ENCODE measurements around the gene KIF26B.

The KIF26B gene

GRCh38 chr1:245337829-245338484 lies 183.2 kb downstream of the KIF26B start:
- in situ Hi-C loops (cut with HindIII; ENCODE audit: low sequenced_read_pairs), result no loop called here
- DNase-seq (ENCODE audit: low read depth), result no peak
- TF ChIP-seq CTCF (IDR thresholded peaks at IDR 0.05; ENCODE audit: low read depth, low read length, missing control alignments), result no peak
- H3K4me3 ChIP-seq (ENCODE audit: low read depth, low read length), result no peak overlapping the region

- no peak for DNase-seq (ENCODE audit: low read depth)
- no peak for TF ChIP-seq CTCF (IDR thresholded peaks at IDR 0.05; ENCODE audit: low read depth, low read length, missing control alignments)
- in situ Hi-C loops (cut with HindIII; ENCODE audit: low sequenced_read_pairs), result no loop called here
- no peak overlapping the region for H3K4me3 ChIP-seq (ENCODE audit: low read depth, low read length)
Observed at GRCh38 chr1:245338485-245338877, 183.7 kb downstream of the KIF26B start.

GRCh38 chr1:245341743-245342142 lies 187.0 kb downstream of the KIF26B start:
- in situ Hi-C loops (cut with HindIII; ENCODE audit: low sequenced_read_pairs), result no loop called here
- no peak for TF ChIP-seq CTCF (IDR thresholded peaks at IDR 0.05; ENCODE audit: low read depth, low read length, missing control alignments)
- no peak for DNase-seq (ENCODE audit: low read depth)
- no peak overlapping the region for H3K4me3 ChIP-seq (ENCODE audit: low read depth, low read length)

GRCh38 chr1:245345191-245345884 lies 190.6 kb downstream of the KIF26B start:
- no peak overlapping the region for H3K4me3 ChIP-seq (ENCODE audit: low read depth, low read length)
- in situ Hi-C loops (cut with HindIII; ENCODE audit: low sequenced_read_pairs), result no loop called here
- TF ChIP-seq CTCF (IDR thresholded peaks at IDR 0.05; ENCODE audit: low read depth, low read length, missing control alignments), result no peak
- DNase-seq (ENCODE audit: low read depth), result no peak

- H3K4me3 ChIP-seq (ENCODE audit: low read depth, low read length), result no peak overlapping the region
- in situ Hi-C loops (cut with HindIII; ENCODE audit: low sequenced_read_pairs), result no loop called here
- TF ChIP-seq CTCF (IDR thresholded peaks at IDR 0.05; ENCODE audit: low read depth, low read length, missing control alignments), result no peak
- DNase-seq (ENCODE audit: low read depth), result no peak
Observed at GRCh38 chr1:245348626-245349025, 193.8 kb downstream of the KIF26B start.

- DNase-seq (ENCODE audit: low read depth), result no peak
- no peak overlapping the region for H3K4me3 ChIP-seq (ENCODE audit: low read depth, low read length)
- in situ Hi-C loops (cut with HindIII; ENCODE audit: low sequenced_read_pairs), result no loop called here
- TF ChIP-seq CTCF (IDR thresholded peaks at IDR 0.05; ENCODE audit: low read depth, low read length, missing control alignments), result no peak
Observed at GRCh38 chr1:245353411-245353810, 198.6 kb downstream of the KIF26B start.

All from astrocyte of the cerebellum (primary cell).